K562 (cell line): ENCODE results near the gene ZBTB20. TPM values are rescaled to one million over a fixed set of nuclear protein-coding genes. Genes with fewer than 3 reads are reported as not detected.

Experiments
- ATAC-seq: fragments of 200-7000 bp; cut with Tn5 transposase; 3 replicates; pipeline ENCODE4 v1.9.1; 2020; ENCODE audit warnings: moderate library complexity
- BruUV-seq: library from RNA; stranded (reverse); fragments of 400-500 nt; replicated peaks from 2 replicates; lab custom pipeline; 2021; lab: Mats Ljungman, UMichigan
- CTCF ChIA-PET: fragments of 300-600 bp; formaldehyde crosslinking; extraction: SDS; loops from one replicate; lab custom pipeline; 2021; ENCODE audit warnings: low intra/inter-chr PET ratio; lab: Yijun Ruan, JAX
- POLR2A ChIA-PET: fragments of 300-600, 350-650 bp; sonication (Branson Sonifier 250); formaldehyde crosslinking; extraction: SDS; loops from one replicate; lab custom pipeline; 2021; ENCODE audit warnings: antibody characterized with exemption, inconsistent platforms; lab: Yijun Ruan, JAX
- DNase-seq, 4 experiments: peaks; one replicate each; pipeline versions ENCODE4 v3.0.0 to v3.0.0-alpha.2; 2011 to 2018; ENCODE audit warnings: low spot score in 3 of 4, mixed read lengths in 3 of 4; ENCODE audit errors: extremely low read depth in 1 of 4
- FAIRE-seq: peaks from 2 replicates; lab custom pipeline; 2011; peaks lifted over from hg19 to GRCh38; lab: Jason Lieb, UNC
- H2AFZ ChIP-seq: 2 replicates; pipeline ENCODE4 v1.6.0; 2011; ENCODE audit warnings: low read depth, low read length, control low read depth, inconsistent platforms
- H3K27ac ChIP-seq: fragments of 200-600 bp; 3 replicates; pipeline ENCODE4 v1.8.0; 2011; ENCODE audit warnings: low read depth, mild to moderate bottlenecking, control low read depth, inconsistent platforms, low read length, moderate library complexity, mixed read lengths; ENCODE audit errors: extremely low read depth
- H3K27me3 ChIP-seq, 2 experiments: fragments of 300-600 bp in 1 of 2; 2 replicates in 1 of 2; 3 replicates in 1 of 2; pipeline versions ENCODE4 v1.6.0 to v1.8.0; 2011; ENCODE audit warnings: inconsistent platforms in 2 of 2, low read length in 2 of 2, mild to moderate bottlenecking in 1 of 2, mixed read lengths in 1 of 2, moderate library complexity in 1 of 2; ENCODE audit not compliant: control insufficient read depth in 2 of 2, insufficient read depth in 2 of 2
- H3K36me3 ChIP-seq: fragments of 300-600 bp; 3 replicates; pipeline ENCODE4 v1.8.0; 2011; ENCODE audit warnings: mild to moderate bottlenecking, low read length, inconsistent platforms; ENCODE audit not compliant: control insufficient read depth, insufficient read depth
- H3K4me1 ChIP-seq, 2 experiments: fragments of 200-600 bp in 1 of 2; replicated peaks in 1 of 2; 2 replicates in 1 of 2; 3 replicates in 1 of 2; pipeline versions ENCODE4 v1.5.1 to v1.8.0; 2011; ENCODE audit warnings: inconsistent platforms in 2 of 2, low read length in 2 of 2, mild to moderate bottlenecking in 1 of 2, mixed read lengths in 1 of 2, moderate library complexity in 1 of 2; ENCODE audit not compliant: control insufficient read depth in 2 of 2, insufficient read depth in 2 of 2
- H3K4me2 ChIP-seq: 2 replicates; pipeline ENCODE4 v1.6.1; 2011; ENCODE audit warnings: low read length, control low read depth, inconsistent platforms, mixed read lengths; ENCODE audit not compliant: insufficient read depth
- H3K4me3 ChIP-seq: fragments of 200-600 bp; sonication (generic), shearing (Covaris generic); 2 replicates; pipeline ENCODE4 v1.5.1; 2016; ENCODE audit warnings: control low read depth, inconsistent platforms
- H3K79me2 ChIP-seq: fragments of 200-600 bp; 3 replicates; pipeline ENCODE4 v1.8.0; 2011; ENCODE audit warnings: low read length, inconsistent platforms; ENCODE audit not compliant: control insufficient read depth, insufficient read depth
- H3K9ac ChIP-seq, 2 experiments: 2 replicates each; pipeline versions ENCODE4 v1.6.0 to v1.6.1; 2011; ENCODE audit warnings: low read depth in 2 of 2, low read length in 2 of 2, control low read depth in 1 of 2, inconsistent platforms in 1 of 2, mild to moderate bottlenecking in 1 of 2, mixed read lengths in 1 of 2; ENCODE audit not compliant: insufficient read depth in 1 of 2
- H3K9me1 ChIP-seq: one replicate; pipeline ENCODE4 v1.6.0; 2011; ENCODE audit warnings: inconsistent platforms, mild to moderate bottlenecking, low read length, moderate library complexity; ENCODE audit not compliant: control insufficient read depth, insufficient read depth
- H3K9me3 ChIP-seq: replicated peaks from 2 replicates; pipeline ENCODE4 v1.5.1; 2011; ENCODE audit warnings: low read depth, low read length, inconsistent platforms; ENCODE audit not compliant: control insufficient read depth, insufficient read depth
- H4K20me1 ChIP-seq: replicated peaks from 2 replicates; pipeline ENCODE4 v1.6.1; 2011; ENCODE audit warnings: low read length, inconsistent platforms, mixed read lengths; ENCODE audit not compliant: control insufficient read depth, insufficient read depth
- BCL6 ChIP-seq: fragments of 250-450 bp; sonication (Bioruptor Pico); IDR thresholded peaks from 2 replicates; pipeline ENCODE4 v1.4.0; 2020
- BMI1 ChIP-seq: fragments of 150-350 bp; IDR thresholded peaks from 2 replicates; pipeline ENCODE4 v1.6.1; 2014; ENCODE audit warnings: low read length
- COPS2 ChIP-seq: fragments of 450-650 bp; conservative IDR thresholded peaks from 2 replicates; pipeline ENCODE4 v1.6.1; 2016; ENCODE audit warnings: mild to moderate bottlenecking, moderate library complexity
- EZH2 ChIP-seq: IDR thresholded peaks from 2 replicates; pipeline ENCODE4 v1.6.1; 2012; ENCODE audit warnings: low read depth, mild to moderate bottlenecking, inconsistent platforms, low read length, borderline replicate concordance
- MXI1 ChIP-seq: IDR thresholded peaks from 2 replicates; pipeline ENCODE4 v1.6.1; 2011; ENCODE audit warnings: low read depth, mild to moderate bottlenecking, improper control_type of control experiment, low read length
- PTRF ChIP-seq: fragments of 450-650 bp; IDR thresholded peaks from 2 replicates; pipeline ENCODE4 v1.6.1; 2016; ENCODE audit warnings: mild to moderate bottlenecking, missing genetic modification characterization, missing compliant biosample characterization
- SRSF1 ChIP-seq: fragments of 200-400 bp; formaldehyde crosslinking; IDR thresholded peaks from 2 replicates; pipeline ENCODE4 v1.6.1; 2017; ENCODE audit warnings: mild to moderate bottlenecking, low read depth, low read length, moderate library complexity
- TAF9B ChIP-seq: fragments of 450-650 bp; IDR thresholded peaks from 2 replicates; pipeline ENCODE4 v1.6.1; 2018; ENCODE audit warnings: mild to moderate bottlenecking; ENCODE audit not compliant: partially characterized antibody
- WGBS: fragments of 100-300 bp; shearing (Covaris generic); methylation state at CpG from one replicate; pipeline ENCODE4 v1.1.6; 2016; ENCODE audit warnings: low coverage, mixed read lengths; ENCODE audit not compliant: insufficient coverage; ENCODE audit errors: missing lambda C conversion rate; 5-methylcytosine and 5-hydroxymethylcytosine counted together
- in situ Hi-C: fragments of 300-500 bp; cut with MboI; formaldehyde crosslinking; loops from 4 replicates; pipeline ENCODE4 v1.15.0; 2018; ENCODE audit warnings: inconsistent platforms, mixed read lengths
- intact Hi-C: fragments of 100-400 bp; cut with micrococcal nuclease; formaldehyde crosslinking; loops from 2 replicates; pipeline ENCODE4 v1.14.2; 2022
- polyA plus RNA-seq, 8 experiments: library from polyadenylated mRNA; depleted of rRNA in 4 of 8; stranded (reverse) in 5 of 8; unstranded in 3 of 8; fragments of >200 nt; fragmentation: Nextera tagmentation in 2 of 8; fragmentation: Illumina TruSeq in 1 of 8; extraction: Ambion mirVana in 2 of 8; extraction: Trizol in 1 of 8; gene quantifications; 2 replicates each; pipeline versions ENCODE4 v1.2.1 to v1.2.3, GENCODE V29; 2011 to 2014; ENCODE audit warnings: inconsistent platforms in 1 of 8, missing spikeins in 1 of 8
- total RNA-seq, 7 experiments: library from RNA; depleted of rRNA in 6 of 7; stranded (reverse); fragments of >200 nt in 6 of 7; fragmentation: Illumina TruSeq in 2 of 7; extraction: Trizol in 2 of 7; gene quantifications; 2 replicates each; pipeline versions ENCODE4 v1.2.1 to v1.2.3, GENCODE V29; 2011 to 2021; ENCODE audit warnings: low replicate concordance in 1 of 7
- TF ChIP-seq, protein P1 (sequence below): fragments of 450-650 bp; IDR thresholded peaks from 2 replicates; pipeline ENCODE4 v1.6.1; 2017; ENCODE audit warnings: antibody characterized with exemption, mild to moderate bottlenecking
- TF ChIP-seq, protein P2 (sequence below): fragments of 200-800 bp; sonication (Bioruptor generic); IDR thresholded peaks from 2 replicates; pipeline ENCODE4 v1.6.1; 2017; ENCODE audit warnings: missing genetic modification characterization, missing compliant biosample characterization

Gene ZBTB20
- total and polyA plus RNA-seq, 9 of the 15 experiments (the other 6 are each of a cell fraction or from before 2014, with no cell fraction given): 0.17 to 1.7 (median 0.45) TPM

DNA sequence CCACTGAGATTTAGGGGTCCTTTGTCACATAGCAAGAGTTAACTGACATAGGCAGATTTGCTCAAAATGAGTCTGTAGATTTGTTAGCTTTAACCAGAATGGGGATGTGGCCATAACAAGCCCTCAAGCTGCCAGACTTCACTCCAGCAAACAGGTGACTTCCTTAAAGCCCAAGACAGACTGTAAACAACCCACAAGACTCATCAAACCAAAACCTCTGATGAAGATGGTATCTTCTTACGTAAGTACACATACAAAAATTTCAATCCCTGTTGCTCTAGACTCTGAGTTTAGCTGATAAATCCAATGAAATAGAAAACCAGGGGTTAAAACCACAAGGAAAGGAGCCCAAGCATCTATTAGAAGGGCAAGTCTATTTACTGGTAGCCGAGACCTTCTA, 18.2 kb upstream of the ZBTB20 start:
- peaks cover 0 to 9% of the 10 kb centered on the region in 2 experiments; a peak in 3 of 5 replicates for H3K4me1 ChIP-seq
- intact Hi-C loops (no loop called here), in situ Hi-C loops (no loop called here)
- no peak for ATAC-seq
- WGBS: 40% methylated on average over 1 of the region's 2 CpGs
- CTCF ChIA-PET: no interaction called here
- no TSS peak for BruUV-seq
- H3K9me3 ChIP-seq: no peaks in the 10 kb centered on the region
- no peaks in the 10 kb centered on the region for H3K9me1 ChIP-seq
- POLR2A ChIA-PET: interaction anchor here (0.5 to 1.4 kb wide), 2 partner anchors 19 to 32 kb away, joined by 3 to 4 read pairs; no protein-coding TSS in a partner anchor
- H3K27ac ChIP-seq: no peak overlapping the region
- FAIRE-seq: no peak
- TF ChIP-seq SRSF1 (no peak), BCL6 (CRISPR knock-in tag) (no peak), MXI1 (no peak), TAF9B (no peak), BMI1 (no peak), EZH2 (no peak), COPS2 (no peak), PTRF (tag) (no peak)
- TF ChIP-seq, protein P1, sequence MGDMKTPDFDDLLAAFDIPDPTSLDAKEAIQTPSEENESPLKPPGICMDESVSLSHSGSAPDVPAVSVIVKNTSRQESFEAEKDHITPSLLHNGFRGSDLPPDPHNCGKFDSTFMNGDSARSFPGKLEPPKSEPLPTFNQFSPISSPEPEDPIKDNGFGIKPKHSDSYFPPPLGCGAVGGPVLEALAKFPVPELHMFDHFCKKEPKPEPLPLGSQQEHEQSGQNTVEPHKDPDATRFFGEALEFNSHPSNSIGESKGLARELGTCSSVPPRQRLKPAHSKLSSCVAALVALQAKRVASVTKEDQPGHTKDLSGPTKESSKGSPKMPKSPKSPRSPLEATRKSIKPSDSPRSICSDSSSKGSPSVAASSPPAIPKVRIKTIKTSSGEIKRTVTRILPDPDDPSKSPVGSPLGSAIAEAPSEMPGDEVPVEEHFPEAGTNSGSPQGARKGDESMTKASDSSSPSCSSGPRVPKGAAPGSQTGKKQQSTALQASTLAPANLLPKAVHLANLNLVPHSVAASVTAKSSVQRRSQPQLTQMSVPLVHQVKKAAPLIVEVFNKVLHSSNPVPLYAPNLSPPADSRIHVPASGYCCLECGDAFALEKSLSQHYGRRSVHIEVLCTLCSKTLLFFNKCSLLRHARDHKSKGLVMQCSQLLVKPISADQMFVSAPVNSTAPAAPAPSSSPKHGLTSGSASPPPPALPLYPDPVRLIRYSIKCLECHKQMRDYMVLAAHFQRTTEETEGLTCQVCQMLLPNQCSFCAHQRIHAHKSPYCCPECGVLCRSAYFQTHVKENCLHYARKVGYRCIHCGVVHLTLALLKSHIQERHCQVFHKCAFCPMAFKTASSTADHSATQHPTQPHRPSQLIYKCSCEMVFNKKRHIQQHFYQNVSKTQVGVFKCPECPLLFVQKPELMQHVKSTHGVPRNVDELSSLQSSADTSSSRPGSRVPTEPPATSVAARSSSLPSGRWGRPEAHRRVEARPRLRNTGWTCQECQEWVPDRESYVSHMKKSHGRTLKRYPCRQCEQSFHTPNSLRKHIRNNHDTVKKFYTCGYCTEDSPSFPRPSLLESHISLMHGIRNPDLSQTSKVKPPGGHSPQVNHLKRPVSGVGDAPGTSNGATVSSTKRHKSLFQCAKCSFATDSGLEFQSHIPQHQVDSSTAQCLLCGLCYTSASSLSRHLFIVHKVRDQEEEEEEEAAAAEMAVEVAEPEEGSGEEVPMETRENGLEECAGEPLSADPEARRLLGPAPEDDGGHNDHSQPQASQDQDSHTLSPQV: no peak
- TF ChIP-seq, protein P2, sequence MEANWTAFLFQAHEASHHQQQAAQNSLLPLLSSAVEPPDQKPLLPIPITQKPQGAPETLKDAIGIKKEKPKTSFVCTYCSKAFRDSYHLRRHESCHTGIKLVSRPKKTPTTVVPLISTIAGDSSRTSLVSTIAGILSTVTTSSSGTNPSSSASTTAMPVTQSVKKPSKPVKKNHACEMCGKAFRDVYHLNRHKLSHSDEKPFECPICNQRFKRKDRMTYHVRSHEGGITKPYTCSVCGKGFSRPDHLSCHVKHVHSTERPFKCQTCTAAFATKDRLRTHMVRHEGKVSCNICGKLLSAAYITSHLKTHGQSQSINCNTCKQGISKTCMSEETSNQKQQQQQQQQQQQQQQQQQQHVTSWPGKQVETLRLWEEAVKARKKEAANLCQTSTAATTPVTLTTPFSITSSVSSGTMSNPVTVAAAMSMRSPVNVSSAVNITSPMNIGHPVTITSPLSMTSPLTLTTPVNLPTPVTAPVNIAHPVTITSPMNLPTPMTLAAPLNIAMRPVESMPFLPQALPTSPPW (CRISPR knock-in tag): no peak
- H3K4me2 ChIP-seq: no peak overlapping the region
- H2AFZ ChIP-seq: no peak overlapping the region
- no peak for DNase-seq
- H3K27me3 ChIP-seq: no peaks in the 10 kb centered on the region
- H4K20me1 ChIP-seq: no peaks in the 10 kb centered on the region
- no peak overlapping the region for H3K9ac ChIP-seq
- H3K4me3 ChIP-seq: no peak overlapping the region
- no peaks in the 10 kb centered on the region for H3K79me2 ChIP-seq
- no peaks in the 10 kb centered on the region for H3K36me3 ChIP-seq
